ENCODE measurements around the gene FGGY. TPM values are rescaled to one million over a fixed set of nuclear protein-coding genes. Genes with fewer than 3 reads are reported as not detected.
"Not testable (repeated sequence)": the region's sequence is repeated elsewhere in the genome, so short reads cannot be mapped to it uniquely, and the experiment has no call there.

Gene FGGY
- total RNA-seq, 2 experiments from 2014 or later, result 8.5 to 9.4 TPM

DNA sequence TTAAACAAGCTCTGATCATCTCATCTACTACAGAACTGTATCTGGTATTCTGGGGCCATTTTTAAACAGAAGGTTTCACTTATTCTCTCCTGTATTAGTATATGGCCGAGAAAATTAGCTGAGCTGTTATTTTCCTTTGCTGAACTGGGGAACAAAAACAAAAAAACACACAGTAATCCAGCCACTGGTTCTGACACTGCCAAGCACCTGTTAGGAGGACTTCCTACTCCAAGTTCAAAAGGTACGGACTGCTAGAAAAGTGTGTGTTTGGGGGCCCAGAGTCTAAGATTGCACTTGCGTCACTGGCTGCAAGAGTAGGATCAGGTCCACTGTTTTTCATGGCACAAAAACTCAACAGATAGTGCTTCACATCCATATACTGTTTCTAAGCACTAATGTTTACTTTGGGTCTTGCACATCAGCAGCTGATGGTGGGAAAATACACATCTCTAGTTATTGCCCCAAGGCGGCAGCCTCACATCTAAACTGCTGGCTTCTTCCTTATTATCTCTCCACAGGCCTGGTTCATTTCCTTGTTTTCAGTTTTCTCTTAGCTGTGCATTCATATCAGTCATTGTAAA is 226.1 kb downstream of the FGGY start:
- DNase-seq (no peak), ATAC-seq (no peak)
- no peak overlapping the region for H3K4me3 Mint-ChIP-seq
- ChIA-PET POLR2A (no interaction called here), CTCF (no interaction called here)
- no peaks in the 10 kb centered on the region for H3K27me3 Mint-ChIP-seq (ENCODE audit: low read depth)
- H3K9me3 Mint-ChIP-seq (ENCODE audit: insufficient read depth), result no peaks in the 10 kb centered on the region
- H3K4me1 Mint-ChIP-seq (ENCODE audit: low read depth), result no peaks in the 10 kb centered on the region
- no peak overlapping the region for H3K27ac Mint-ChIP-seq
- H3K36me3 Mint-ChIP-seq (ENCODE audit: low read depth), result no peaks in the 10 kb centered on the region

DNA sequence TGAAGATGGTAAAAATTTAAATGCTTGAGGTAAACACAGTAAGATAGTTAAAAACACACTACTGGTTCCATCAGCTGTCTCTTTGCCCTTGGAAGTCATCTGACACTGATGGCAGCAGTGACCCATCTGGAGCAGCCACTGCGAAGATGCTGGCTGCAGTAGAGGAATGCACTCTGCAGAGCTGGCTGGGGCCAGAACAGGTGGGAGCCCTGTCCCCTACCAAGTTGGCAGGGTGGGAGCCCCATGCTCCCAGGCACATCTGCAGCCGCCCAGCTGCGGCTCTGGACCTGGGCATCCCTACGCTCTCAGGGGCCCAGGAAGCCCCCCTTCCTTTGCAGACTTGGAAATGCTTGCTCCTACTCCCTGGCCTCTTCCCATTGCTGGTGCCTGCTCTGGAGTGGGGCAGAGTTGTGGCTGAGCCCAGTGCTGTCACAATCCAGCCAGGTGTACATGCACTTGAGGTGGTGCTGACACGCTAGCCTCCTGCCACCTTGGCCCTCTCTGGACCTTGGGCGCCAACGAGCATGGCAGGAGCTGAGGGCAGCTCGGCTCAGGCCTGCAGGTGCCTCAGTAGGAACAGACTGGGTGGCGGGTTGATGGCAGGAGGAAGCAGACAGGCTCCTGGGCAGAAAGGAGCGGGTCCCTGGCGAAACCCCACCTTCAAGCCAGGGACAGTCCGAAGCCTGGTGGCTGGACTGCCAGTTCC is 227.0 kb downstream of the FGGY start:
- no peak overlapping the region for H3K27ac Mint-ChIP-seq
- no peaks in the 10 kb centered on the region for H3K27me3 Mint-ChIP-seq (ENCODE audit: low read depth)
- no peaks in the 10 kb centered on the region for H3K36me3 Mint-ChIP-seq (ENCODE audit: low read depth)
- H3K4me1 Mint-ChIP-seq (ENCODE audit: low read depth), result no peaks in the 10 kb centered on the region
- ATAC-seq (no peak), DNase-seq (no peak)
- ChIA-PET CTCF (no interaction called here), POLR2A (no interaction called here)
- no peaks in the 10 kb centered on the region for H3K9me3 Mint-ChIP-seq (ENCODE audit: insufficient read depth)
- H3K4me3 Mint-ChIP-seq, result no peak overlapping the region

DNA sequence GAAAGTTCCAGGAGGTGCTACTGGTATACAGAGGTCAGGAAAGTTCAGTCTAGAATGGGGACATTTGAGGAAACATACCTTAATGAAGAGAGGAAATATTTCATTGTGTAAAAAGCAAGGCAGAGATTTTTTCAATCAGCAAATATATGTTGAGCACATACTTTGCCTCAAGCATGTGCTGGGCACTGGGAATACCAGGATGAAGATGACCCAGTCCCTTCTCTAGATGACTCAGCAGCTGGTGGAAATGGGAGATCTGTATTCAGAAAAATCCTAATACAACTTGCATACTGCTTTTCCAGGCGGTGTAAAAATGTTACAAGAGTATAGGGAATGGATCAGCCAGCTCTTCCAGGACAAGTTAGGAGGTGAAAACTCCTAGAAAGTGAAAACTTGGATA is 229.3 kb downstream of the FGGY start:
- H3K27me3 Mint-ChIP-seq (ENCODE audit: low read depth), result no peaks in the 10 kb centered on the region
- H3K27ac Mint-ChIP-seq, result no peak overlapping the region
- ChIA-PET POLR2A (no interaction called here), CTCF (no interaction called here)
- no peak for ATAC-seq
- no peak overlapping the region for H3K4me3 Mint-ChIP-seq
- no peaks in the 10 kb centered on the region for H3K4me1 Mint-ChIP-seq (ENCODE audit: low read depth)
- no peaks in the 10 kb centered on the region for H3K36me3 Mint-ChIP-seq (ENCODE audit: low read depth)
- DNase-seq, result no peak
- no peaks in the 10 kb centered on the region for H3K9me3 Mint-ChIP-seq (ENCODE audit: insufficient read depth)

DNA sequence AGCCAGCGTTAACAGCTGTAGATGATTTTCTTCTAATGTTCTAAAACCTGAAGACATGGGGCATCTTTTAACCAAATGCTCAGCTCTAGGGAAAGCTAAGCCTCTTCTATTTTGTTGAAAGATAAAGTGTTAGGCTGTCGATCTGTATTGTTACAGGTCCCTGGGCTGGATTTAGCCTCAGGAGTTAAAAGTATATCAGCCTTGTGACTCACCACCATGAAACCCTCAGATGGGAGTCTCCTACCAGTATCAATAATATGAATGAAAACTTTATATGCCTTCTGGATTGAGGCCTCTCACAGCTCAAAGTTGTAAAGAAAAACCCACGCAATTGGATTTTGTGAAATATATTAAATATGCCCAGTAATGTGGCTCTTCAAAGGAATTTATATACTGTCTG is 231.6 kb downstream of the FGGY start:
- CTCF ChIA-PET, result no interaction called here
- Mint-ChIP-seq H3K27me3 (ENCODE audit: low read depth) (no peaks in the 10 kb centered on the region), H3K4me1 (ENCODE audit: low read depth) (no peaks in the 10 kb centered on the region), H3K36me3 (ENCODE audit: low read depth) (no peaks in the 10 kb centered on the region), H3K4me3 (no peak overlapping the region), H3K9me3 (ENCODE audit: insufficient read depth) (no peaks in the 10 kb centered on the region), H3K27ac (no peak overlapping the region)
- ATAC-seq, result no peak
- DNase-seq, result no peak
- POLR2A ChIA-PET, result no interaction called here

DNA sequence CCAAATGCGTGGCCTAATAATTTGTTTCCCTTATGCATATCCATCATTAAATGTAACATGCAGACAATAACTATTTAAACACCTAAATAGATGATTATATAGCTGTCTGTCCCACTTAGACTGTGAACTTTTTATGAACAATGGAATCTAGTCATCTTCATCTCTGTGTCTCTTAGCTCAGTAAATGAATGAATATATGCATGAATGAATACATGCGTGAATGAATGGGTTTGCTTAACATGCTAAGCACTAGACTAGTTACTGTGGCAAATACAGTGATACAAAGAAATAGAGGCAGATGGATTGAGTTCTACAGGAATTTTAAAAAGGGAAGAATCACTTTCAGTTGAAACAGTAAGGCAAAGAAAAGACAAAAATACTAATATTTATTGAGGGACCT is 232.0 kb downstream of the FGGY start:
- Mint-ChIP-seq H3K36me3 (ENCODE audit: low read depth) (no peaks in the 10 kb centered on the region), H3K9me3 (ENCODE audit: insufficient read depth) (no peaks in the 10 kb centered on the region), H3K27ac (no peak overlapping the region), H3K4me3 (no peak overlapping the region), H3K4me1 (ENCODE audit: low read depth) (no peaks in the 10 kb centered on the region), H3K27me3 (ENCODE audit: low read depth) (no peaks in the 10 kb centered on the region)
- ChIA-PET CTCF (no interaction called here), POLR2A (no interaction called here)
- DNase-seq (no peak), ATAC-seq (no peak)

DNA sequence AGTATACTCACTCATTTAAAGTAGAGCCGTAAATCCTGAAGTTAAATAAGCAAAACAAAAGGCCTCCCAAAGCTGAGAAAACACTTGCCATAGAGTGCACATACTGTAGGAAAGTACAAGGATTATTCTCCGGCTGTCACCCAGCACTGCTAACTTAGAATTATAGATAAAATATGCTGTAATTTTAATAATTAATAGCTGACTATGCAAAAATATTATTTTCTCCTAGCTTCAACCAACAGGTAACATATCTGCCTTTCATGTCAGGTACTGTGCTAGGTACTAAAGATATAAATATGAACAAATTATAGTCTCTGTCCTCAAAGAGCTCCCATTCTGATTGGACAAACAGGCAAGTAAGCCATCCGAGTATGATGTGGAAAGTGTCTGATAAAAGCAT is 233.2 kb downstream of the FGGY start:
- Mint-ChIP-seq H3K27ac (no peak overlapping the region), H3K4me1 (ENCODE audit: low read depth) (no peaks in the 10 kb centered on the region), H3K27me3 (ENCODE audit: low read depth) (no peaks in the 10 kb centered on the region), H3K4me3 (no peak overlapping the region), H3K36me3 (ENCODE audit: low read depth) (no peaks in the 10 kb centered on the region), H3K9me3 (ENCODE audit: insufficient read depth) (no peaks in the 10 kb centered on the region)
- ChIA-PET CTCF (no interaction called here), POLR2A (no interaction called here)
- ATAC-seq (no peak), DNase-seq (no peak)

DNA sequence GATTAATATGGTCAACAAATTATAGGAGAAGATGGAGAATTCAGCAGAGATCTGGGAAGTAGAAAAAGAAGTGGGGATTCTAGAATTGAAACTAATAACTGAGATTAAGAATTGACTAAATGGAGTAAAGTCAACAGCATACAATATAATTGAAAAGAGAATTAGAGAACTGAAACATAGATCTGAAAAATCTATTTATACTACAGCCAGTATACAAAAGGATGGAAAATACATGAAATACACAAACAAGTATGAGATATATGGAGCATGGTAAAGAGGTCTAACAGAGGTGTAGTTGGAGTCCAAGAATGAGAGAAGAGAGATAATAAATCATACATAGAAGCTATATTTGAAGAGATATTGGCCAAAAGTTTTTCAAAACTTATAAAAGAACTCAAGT is 235.2 kb downstream of the FGGY start:
- H3K4me1 Mint-ChIP-seq (ENCODE audit: low read depth), result no peaks in the 10 kb centered on the region
- no peak for ATAC-seq
- CTCF ChIA-PET, result no interaction called here

DNA sequence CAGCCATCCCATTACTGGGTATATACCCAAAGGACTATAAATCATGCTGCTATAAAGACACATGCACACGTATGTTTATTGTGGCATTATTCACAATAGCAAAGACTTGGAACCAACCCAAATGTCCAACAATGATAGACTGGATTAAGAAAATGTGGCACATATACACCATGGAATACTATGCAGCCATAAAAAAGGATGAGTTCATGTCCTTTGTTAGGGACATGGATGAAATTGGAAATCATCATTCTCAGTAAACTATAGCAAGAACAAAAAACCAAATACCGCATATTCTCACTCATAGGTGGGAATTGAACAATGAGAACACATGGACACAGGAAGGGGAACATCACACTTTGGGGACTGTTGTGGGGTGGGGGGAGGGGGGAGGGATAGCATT is 241.6 kb downstream of the FGGY start:
- H3K4me1 Mint-ChIP-seq (ENCODE audit: low read depth); ATAC-seq: not testable (repeated sequence)

More for the DNA sequence above, 235.2 kb downstream of the FGGY start:
- no peak for DNase-seq
- Mint-ChIP-seq H3K4me3 (no peak overlapping the region), H3K27ac (no peak overlapping the region), H3K9me3 (ENCODE audit: insufficient read depth) (no peaks in the 10 kb centered on the region), H3K36me3 (ENCODE audit: low read depth) (no peaks in the 10 kb centered on the region), H3K27me3 (ENCODE audit: low read depth) (no peaks in the 10 kb centered on the region)
- POLR2A ChIA-PET, result no interaction called here

DNA sequence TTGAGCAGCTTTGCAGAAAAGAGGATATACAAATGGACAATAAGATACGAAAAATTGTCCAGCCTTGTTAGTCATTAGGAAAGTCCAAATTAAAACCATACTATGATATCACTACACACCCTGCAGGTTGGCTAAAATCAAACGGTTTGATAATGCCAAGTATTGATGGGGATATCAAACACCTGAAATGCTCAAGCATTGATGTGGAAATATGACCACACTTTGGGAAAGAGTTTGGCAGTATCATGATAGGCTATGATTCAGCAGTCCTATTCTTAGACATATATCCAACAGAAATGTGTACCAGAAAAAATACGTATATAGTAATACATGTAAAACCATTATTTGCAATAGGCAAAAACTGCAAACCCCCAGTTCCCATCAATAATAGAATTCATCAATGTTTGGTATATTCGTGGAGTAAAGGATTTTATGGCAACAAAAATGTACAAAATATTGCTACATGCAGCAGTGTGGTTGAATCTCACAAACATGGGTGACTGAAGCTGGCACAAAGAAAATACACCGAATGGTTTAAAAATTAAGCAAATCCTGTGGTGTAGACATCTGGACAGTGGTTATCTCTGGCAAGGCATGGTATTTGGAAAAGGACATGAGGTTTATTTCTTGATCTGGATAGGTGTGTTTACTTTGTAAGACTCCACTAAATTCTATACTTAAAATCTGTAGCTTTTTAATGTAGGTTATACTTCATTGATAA is 243.2 kb downstream of the FGGY start:
- H3K27ac Mint-ChIP-seq, result no peak overlapping the region
- no peak overlapping the region for H3K4me3 Mint-ChIP-seq
- ATAC-seq, result no peak
- POLR2A ChIA-PET, result interaction anchor here (1.0 kb wide), 1 partner anchor 12 kb away, joined by 3 read pairs; no protein-coding TSS in a partner anchor
- H3K4me1 Mint-ChIP-seq (ENCODE audit: low read depth), result peaks cover 9% of the 10 kb centered on the region
- CTCF ChIA-PET, result no interaction called here
- no peaks in the 10 kb centered on the region for H3K27me3 Mint-ChIP-seq (ENCODE audit: low read depth)
- no peaks in the 10 kb centered on the region for H3K9me3 Mint-ChIP-seq (ENCODE audit: insufficient read depth)
- no peak for DNase-seq
- no peaks in the 10 kb centered on the region for H3K36me3 Mint-ChIP-seq (ENCODE audit: low read depth)

More for the DNA sequence above, 241.6 kb downstream of the FGGY start:
- H3K36me3 Mint-ChIP-seq (ENCODE audit: low read depth); CTCF ChIA-PET; H3K4me3 Mint-ChIP-seq; POLR2A ChIA-PET; H3K9me3 Mint-ChIP-seq (ENCODE audit: insufficient read depth); H3K27me3 Mint-ChIP-seq (ENCODE audit: low read depth); H3K27ac Mint-ChIP-seq; DNase-seq: not testable (repeated sequence)

DNA sequence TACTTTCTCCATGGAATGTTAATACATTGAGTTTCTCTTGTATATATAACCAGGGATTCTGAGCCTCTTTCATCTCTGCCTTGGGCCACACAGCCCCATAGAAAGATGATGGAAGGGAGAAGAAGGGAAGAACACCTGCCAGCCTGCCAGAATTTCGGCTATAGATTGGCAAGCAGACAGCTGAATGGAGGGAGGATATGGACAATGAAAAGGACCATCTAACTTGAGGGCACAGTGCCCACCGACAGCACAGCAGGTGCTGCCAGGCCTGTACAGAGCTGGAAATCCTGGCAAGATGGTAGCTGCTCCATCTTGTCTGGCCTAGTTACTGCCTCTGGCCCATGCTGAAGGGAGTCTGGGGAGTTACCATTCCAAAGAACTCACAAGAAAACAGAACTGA is 244.3 kb downstream of the FGGY start:
- DNase-seq (no peak), ATAC-seq (no peak)
- Mint-ChIP-seq H3K4me1 (ENCODE audit: low read depth) (peaks cover 9% of the 10 kb centered on the region), H3K36me3 (ENCODE audit: low read depth) (no peaks in the 10 kb centered on the region), H3K27me3 (ENCODE audit: low read depth) (no peaks in the 10 kb centered on the region), H3K9me3 (ENCODE audit: insufficient read depth) (no peaks in the 10 kb centered on the region), H3K4me3 (no peak overlapping the region), H3K27ac (no peak overlapping the region)
- CTCF ChIA-PET, result no interaction called here
- POLR2A ChIA-PET, result no interaction called here

DNA sequence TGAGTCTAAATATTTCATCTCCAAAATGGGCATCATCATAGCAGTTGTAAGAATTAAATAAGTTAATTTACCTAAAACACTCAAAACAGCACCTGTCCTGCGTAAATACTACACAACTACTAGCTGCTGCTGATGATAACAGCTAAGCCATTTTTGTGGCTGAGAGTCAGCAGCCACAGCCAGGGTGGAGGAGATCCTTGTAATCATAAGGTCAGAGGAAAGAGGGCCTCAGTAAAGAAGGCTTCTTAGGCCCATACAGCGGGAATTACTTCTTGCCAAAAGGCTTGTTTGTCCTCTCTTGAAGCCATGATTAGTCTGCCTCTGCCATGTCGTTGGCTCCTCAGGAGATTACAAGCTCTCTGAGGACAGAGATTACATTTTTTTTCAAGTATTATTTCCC is 245.0 kb downstream of the FGGY start:
- POLR2A ChIA-PET, result no interaction called here
- CTCF ChIA-PET, result no interaction called here
- no peak for ATAC-seq
- no peaks in the 10 kb centered on the region for H3K27me3 Mint-ChIP-seq (ENCODE audit: low read depth)
- H3K4me1 Mint-ChIP-seq (ENCODE audit: low read depth), result peaks cover 9% of the 10 kb centered on the region
- H3K36me3 Mint-ChIP-seq (ENCODE audit: low read depth), result no peaks in the 10 kb centered on the region
- no peak overlapping the region for H3K4me3 Mint-ChIP-seq
- DNase-seq, result no peak
- no peak overlapping the region for H3K27ac Mint-ChIP-seq
- no peaks in the 10 kb centered on the region for H3K9me3 Mint-ChIP-seq (ENCODE audit: insufficient read depth)

DNA sequence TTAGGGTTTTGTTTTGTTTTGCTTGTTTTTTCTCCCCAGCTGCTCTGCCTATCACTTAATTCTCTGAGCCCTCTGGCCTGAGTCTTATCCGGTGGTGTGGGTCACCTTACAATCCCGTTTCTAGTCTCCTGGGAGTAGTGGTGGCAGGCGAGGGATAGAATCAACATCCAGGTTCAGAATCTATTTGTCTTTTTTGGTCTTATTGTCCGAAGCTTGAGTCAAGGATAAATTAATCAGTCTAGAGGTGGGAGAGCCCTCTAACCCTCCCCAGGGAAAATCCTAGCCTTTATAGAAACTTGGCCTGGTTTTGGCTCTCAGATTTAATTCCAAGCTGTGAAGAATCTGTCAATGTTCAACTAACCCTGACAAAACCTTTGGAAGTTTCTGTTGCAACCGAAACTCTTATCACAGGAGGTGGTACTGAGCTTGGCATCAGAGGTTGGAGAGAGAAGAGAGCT is 246.3 kb downstream of the FGGY start:
- ChIA-PET CTCF (interaction anchor here (1.1 kb wide), 1 partner anchor 184 kb away, joined by 3 read pairs; no protein-coding TSS in a partner anchor), POLR2A (no interaction called here)
- H3K4me3 Mint-ChIP-seq, result no peak overlapping the region
- no peaks in the 10 kb centered on the region for H3K9me3 Mint-ChIP-seq (ENCODE audit: insufficient read depth)
- H3K27me3 Mint-ChIP-seq (ENCODE audit: low read depth), result no peaks in the 10 kb centered on the region
- DNase-seq (no peak), ATAC-seq (no peak)
- H3K27ac Mint-ChIP-seq, result no peak overlapping the region
- H3K36me3 Mint-ChIP-seq (ENCODE audit: low read depth), result no peaks in the 10 kb centered on the region
- peaks cover 9% of the 10 kb centered on the region for H3K4me1 Mint-ChIP-seq (ENCODE audit: low read depth)

Measured in activated CD8-positive, alpha-beta T cell treated with anti-CD3 and anti-CD28 coated beads, Interleukin-2, amount 10 ng/mL, durations not matched to agents 7 days and 5 days (primary cell).